Kidney epithelial cell (primary cell): ENCODE measurements around the gene FKBP14. TPM values are rescaled to one million over a fixed set of nuclear protein-coding genes. Genes with fewer than 3 reads are reported as not detected.

Experiments used
- DNase-seq: peaks from one replicate; pipeline ENCODE4 v3.0.0-alpha.2; 2010; ENCODE audit warnings: low read depth
- H3K27me3 ChIP-seq: 2 replicates; pipeline ENCODE4 v1.6.0; 2011; ENCODE audit warnings: low read length; ENCODE audit not compliant: control insufficient read depth, insufficient read depth
- H3K36me3 ChIP-seq: 2 replicates; pipeline ENCODE4 v1.5.1; 2011; ENCODE audit warnings: low read length; ENCODE audit not compliant: control insufficient read depth, insufficient read depth
- H3K4me3 ChIP-seq: 2 replicates; pipeline ENCODE4 v1.5.1; 2011; ENCODE audit warnings: low read depth, mild to moderate bottlenecking, control low read depth, low read length
- total RNA-seq: library from RNA; depleted of rRNA; stranded (reverse); fragments of >200 nt; gene quantifications from 2 replicates; pipeline ENCODE4 v1.2.3, GENCODE V29; 2015
- TF ChIP-seq, protein P1 (sequence below): IDR thresholded peaks from 2 replicates; pipeline ENCODE4 v1.5.1; 2011; ENCODE audit warnings: mild to moderate bottlenecking, moderate library complexity, low read length, control low read depth, inconsistent platforms; ENCODE audit not compliant: insufficient read depth, poor library complexity, severe bottlenecking

FKBP14 gene
- total RNA-seq, 1 donor from 2014 or later: 17.0 TPM

DNA sequence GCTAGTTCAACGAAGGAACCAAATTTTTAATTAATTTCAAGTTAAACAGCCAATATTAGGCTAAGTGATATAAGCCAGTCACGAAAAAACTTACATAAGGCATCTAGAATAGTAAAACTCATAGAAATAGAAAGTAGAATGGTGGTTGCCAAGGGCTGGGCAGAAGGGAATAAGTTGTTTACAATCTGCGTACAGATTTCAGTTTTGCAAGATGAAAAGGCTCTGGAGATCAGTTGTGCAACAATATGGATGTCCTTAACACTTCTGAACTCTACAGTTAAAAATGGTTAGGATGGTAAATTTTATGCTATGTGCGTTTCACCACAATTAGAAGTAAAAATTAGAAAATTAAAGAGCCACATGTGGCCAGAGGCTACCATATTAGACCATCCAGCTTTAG lies 50.2 kb downstream of the FKBP14 start:
- Histone ChIP-seq H3K36me3 (no peaks in the 10 kb centered on the region), H3K4me3 (no peak overlapping the region), H3K27me3 (no peaks in the 10 kb centered on the region)
- TF ChIP-seq, protein P1, sequence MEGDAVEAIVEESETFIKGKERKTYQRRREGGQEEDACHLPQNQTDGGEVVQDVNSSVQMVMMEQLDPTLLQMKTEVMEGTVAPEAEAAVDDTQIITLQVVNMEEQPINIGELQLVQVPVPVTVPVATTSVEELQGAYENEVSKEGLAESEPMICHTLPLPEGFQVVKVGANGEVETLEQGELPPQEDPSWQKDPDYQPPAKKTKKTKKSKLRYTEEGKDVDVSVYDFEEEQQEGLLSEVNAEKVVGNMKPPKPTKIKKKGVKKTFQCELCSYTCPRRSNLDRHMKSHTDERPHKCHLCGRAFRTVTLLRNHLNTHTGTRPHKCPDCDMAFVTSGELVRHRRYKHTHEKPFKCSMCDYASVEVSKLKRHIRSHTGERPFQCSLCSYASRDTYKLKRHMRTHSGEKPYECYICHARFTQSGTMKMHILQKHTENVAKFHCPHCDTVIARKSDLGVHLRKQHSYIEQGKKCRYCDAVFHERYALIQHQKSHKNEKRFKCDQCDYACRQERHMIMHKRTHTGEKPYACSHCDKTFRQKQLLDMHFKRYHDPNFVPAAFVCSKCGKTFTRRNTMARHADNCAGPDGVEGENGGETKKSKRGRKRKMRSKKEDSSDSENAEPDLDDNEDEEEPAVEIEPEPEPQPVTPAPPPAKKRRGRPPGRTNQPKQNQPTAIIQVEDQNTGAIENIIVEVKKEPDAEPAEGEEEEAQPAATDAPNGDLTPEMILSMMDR: no peak
- DNase-seq: no peak

DNA sequence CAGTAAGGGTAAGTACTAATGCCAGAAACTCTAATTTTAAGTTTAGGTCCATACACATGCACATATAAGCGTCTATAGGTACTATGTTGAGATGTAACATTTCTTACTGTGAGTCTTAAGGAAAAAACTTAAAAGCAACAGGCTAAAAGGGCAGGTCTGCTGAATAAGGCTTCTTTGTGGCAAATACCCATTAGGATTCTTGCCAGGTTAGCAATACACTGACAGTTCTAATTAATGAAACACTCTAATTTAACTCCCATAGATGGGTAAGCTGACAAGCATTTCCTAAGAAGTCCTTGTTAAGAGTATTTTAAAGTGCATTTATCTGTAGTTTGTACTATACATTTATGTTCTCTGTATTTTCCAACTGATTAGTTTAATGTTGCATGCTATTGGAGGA lies 50.9 kb downstream of the FKBP14 start:
- no peak overlapping the region for H3K4me3 ChIP-seq
- no peaks in the 10 kb centered on the region for H3K27me3 ChIP-seq
- TF ChIP-seq, protein P1: no peak
- no peaks in the 10 kb centered on the region for H3K36me3 ChIP-seq
- no peak for DNase-seq

DNA sequence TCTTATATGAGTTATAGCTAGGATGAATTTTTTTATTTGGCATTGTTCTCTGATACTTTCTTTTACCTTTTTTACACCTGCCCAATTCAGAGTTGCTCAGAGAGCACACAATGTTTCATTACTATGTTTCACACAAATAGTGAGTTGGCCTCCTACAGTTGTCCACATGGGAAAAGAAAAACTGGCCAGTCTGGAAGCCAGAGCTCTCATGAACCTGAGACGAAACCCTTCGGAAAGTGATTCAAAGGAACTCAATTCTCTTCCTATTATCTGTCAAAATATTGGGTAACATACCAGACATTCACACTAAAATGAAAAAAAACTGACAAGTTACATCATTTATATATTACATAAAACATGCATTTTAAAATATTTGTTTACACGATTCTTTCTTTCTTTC lies 52.2 kb downstream of the FKBP14 start:
- no peak for DNase-seq
- TF ChIP-seq, protein P1: no peak
- no peaks in the 10 kb centered on the region for H3K36me3 ChIP-seq
- no peak overlapping the region for H3K4me3 ChIP-seq
- no peaks in the 10 kb centered on the region for H3K27me3 ChIP-seq

DNA sequence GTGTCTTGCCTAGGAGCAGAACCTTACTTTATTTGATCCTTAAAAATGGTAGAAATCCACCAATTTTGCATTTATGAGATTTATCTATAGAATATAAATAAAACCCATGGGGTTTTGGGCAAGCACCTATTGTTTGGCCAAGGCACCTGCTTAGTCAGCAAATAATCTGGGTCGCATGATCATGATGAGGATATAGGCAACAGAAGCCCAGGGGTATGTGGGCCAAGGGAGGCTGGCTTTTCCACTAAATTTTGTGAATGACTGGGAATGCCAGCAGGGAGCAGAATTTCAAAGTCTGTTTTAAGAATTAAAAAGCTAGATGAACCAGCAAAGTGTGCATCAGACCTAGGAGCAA lies 54.2 kb downstream of the FKBP14 start:
- H3K4me3 ChIP-seq: no peak overlapping the region
- H3K36me3 ChIP-seq: no peaks in the 10 kb centered on the region
- DNase-seq: no peak
- TF ChIP-seq, protein P1: no peak
- no peaks in the 10 kb centered on the region for H3K27me3 ChIP-seq

DNA sequence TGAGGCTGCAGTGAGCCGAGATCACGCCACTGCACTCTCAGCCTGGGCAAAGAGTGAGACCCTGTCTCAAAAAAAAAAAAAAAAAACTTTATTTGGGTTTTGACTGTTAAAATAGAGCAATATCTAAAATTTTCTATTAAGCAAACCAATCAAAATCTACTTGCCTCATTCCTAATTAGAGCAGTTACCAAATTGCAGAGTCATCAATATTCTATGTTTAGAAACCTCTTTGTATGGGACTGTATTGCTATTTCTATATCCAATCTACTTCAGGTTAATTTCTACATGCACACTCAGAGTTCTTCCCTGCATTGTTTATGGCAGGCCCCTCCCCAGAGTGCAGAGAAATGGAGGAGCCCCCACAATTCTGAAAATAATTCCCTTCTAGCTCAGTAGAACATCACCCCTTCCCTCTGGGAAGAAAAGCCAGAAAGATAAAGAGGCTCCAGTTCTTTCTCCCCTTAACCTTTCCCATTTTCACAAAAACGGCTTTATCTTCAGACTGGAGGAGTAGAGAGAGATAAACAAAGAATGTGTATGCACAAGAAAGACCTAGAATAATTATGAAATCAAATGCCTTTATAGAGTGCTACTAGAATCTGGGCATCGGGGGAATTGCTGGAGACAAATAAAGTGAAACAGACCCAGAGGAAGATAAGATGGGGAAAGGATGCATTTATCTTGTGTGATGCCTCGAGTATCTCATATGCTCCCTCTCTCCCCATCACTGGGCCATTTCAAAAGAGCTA lies 54.8 kb downstream of the FKBP14 start:
- DNase-seq: no peak
- H3K27me3 ChIP-seq: no peaks in the 10 kb centered on the region
- no peaks in the 10 kb centered on the region for H3K36me3 ChIP-seq
- TF ChIP-seq, protein P1: no peak
- no peak overlapping the region for H3K4me3 ChIP-seq

DNA sequence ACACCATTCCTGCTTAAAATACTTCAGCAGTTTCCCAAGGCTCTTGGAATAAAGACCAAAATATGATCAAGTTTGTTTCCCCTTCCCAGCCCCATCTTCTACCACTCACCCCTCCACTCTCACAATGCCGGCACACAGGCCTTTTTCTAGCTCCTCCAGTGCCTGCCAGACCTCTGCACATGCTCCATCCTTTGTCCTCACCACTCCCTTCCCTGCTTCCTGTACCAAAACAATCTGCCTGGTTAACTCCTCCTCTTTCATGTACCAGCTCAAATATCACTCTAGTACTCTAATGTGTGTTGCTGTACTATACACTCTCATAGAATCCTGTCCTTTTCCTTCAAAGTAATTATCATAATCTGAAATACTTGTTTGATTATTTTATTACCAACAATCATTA lies 56.3 kb downstream of the FKBP14 start:
- TF ChIP-seq, protein P1: no peak
- no peak for DNase-seq
- H3K36me3 ChIP-seq: peaks cover 2% of the 10 kb centered on the region
- no peaks in the 10 kb centered on the region for H3K27me3 ChIP-seq
- H3K4me3 ChIP-seq: no peak overlapping the region
